Activated CD8-positive, alpha-beta T cell treated with anti-CD3 and anti-CD28 coated beads for 36 hours (primary cell): Measurements from ENCODE around the gene ANO1. TPM values are rescaled to one million over a fixed set of nuclear protein-coding genes. Genes with fewer than 3 reads are reported as not detected.

Source experiments
- ATAC-seq: fragments of 200-7000 bp; cut with Tn5 transposase; one replicate; pipeline ENCODE4 v1.10.0; 2021; ENCODE audit warnings: mild to moderate bottlenecking, moderate library complexity
- CTCF ChIA-PET: fragments of 350-600 bp; sonication (Branson Sonifier 250); formaldehyde crosslinking; loops from one replicate; lab custom pipeline; 2021; ENCODE audit warnings: antibody characterized with exemption; lab: Charles Lee
- POLR2A ChIA-PET: fragments of 350-600 bp; sonication (Branson Sonifier 250); formaldehyde crosslinking; loops from one replicate; lab custom pipeline; 2021; ENCODE audit warnings: antibody characterized with exemption; lab: Charles Lee
- DNase-seq: peaks from one replicate; pipeline ENCODE4 v3.0.0-alpha.2; 2020
- H3K27ac Mint-ChIP-seq: one replicate; pipeline ENCODE4 v1.8.0; 2021; ENCODE audit warnings: mild to moderate bottlenecking, mixed read lengths
- H3K27me3 Mint-ChIP-seq: one replicate; pipeline ENCODE4 v1.8.0; 2021; ENCODE audit warnings: mixed read lengths
- H3K36me3 Mint-ChIP-seq: one replicate; pipeline ENCODE4 v1.8.0; 2021; ENCODE audit warnings: low read depth, mixed read lengths
- H3K4me1 Mint-ChIP-seq: one replicate; pipeline ENCODE4 v1.8.0; 2021; ENCODE audit warnings: low read depth, mixed read lengths
- H3K4me3 Mint-ChIP-seq: one replicate; pipeline ENCODE4 v1.8.0; 2021; ENCODE audit warnings: mild to moderate bottlenecking, moderate library complexity, mixed read lengths
- H3K9me3 Mint-ChIP-seq: one replicate; pipeline ENCODE4 v1.8.0; 2021; ENCODE audit warnings: mixed read lengths
- CTCF ChIP-seq: fragments of 200-600 bp; IDR thresholded peaks from one replicate; pipeline ENCODE4 v1.8.0; 2022; ENCODE audit warnings: antibody characterized with exemption, mild to moderate bottlenecking
- intact Hi-C: fragments of 100-400 bp; cut with micrococcal nuclease; formaldehyde crosslinking; loops from one replicate; pipeline ENCODE4 v1.10.0; 2022
- total RNA-seq, 2 experiments: library from RNA; stranded (reverse); gene quantifications; one replicate each; pipeline ENCODE4 v1.2.3, GENCODE V29; 2021

Gene ANO1
- total RNA-seq, 2 experiments from 2014 or later, result not detected

- ChIA-PET POLR2A (no interaction called here), CTCF (no interaction called here)
- Mint-ChIP-seq H3K4me3 (no peak overlapping the region), H3K27me3 (peaks cover 22% of the 10 kb centered on the region), H3K36me3 (no peaks in the 10 kb centered on the region), H3K4me1 (peaks cover under 1% of the 10 kb centered on the region), H3K9me3 (no peaks in the 10 kb centered on the region), H3K27ac (no peak overlapping the region)
- intact Hi-C loops, result no loop called here
- ATAC-seq (no peak), DNase-seq (no peak)
- no peak for TF ChIP-seq CTCF
Measured at GRCh38 chr11:70146895-70147520, 68.9 kb downstream of the ANO1 start.

- no peak overlapping the region for H3K4me3 Mint-ChIP-seq
- H3K27ac Mint-ChIP-seq, result no peak overlapping the region
- intact Hi-C loops, result no loop called here
- peaks cover 21% of the 10 kb centered on the region for H3K27me3 Mint-ChIP-seq
- POLR2A ChIA-PET, result no interaction called here
- CTCF ChIA-PET, result no interaction called here
- no peaks in the 10 kb centered on the region for H3K4me1 Mint-ChIP-seq
- ATAC-seq (no peak), DNase-seq (no peak)
- H3K9me3 Mint-ChIP-seq, result no peaks in the 10 kb centered on the region
- no peaks in the 10 kb centered on the region for H3K36me3 Mint-ChIP-seq
- TF ChIP-seq CTCF, result no peak
Measured at GRCh38 chr11:70147668-70148067, 69.6 kb downstream of the ANO1 start.

GRCh38 chr11:70151671-70152070, 73.6 kb downstream of the ANO1 start:
- H3K4me1 Mint-ChIP-seq, result no peaks in the 10 kb centered on the region
- TF ChIP-seq CTCF, result no peak
- ATAC-seq (no peak), DNase-seq (no peak)
- ChIA-PET CTCF (no interaction called here), POLR2A (no interaction called here)
- H3K4me3 Mint-ChIP-seq, result no peak overlapping the region
- H3K9me3 Mint-ChIP-seq, result no peaks in the 10 kb centered on the region
- intact Hi-C loops, result no loop called here
- no peaks in the 10 kb centered on the region for H3K36me3 Mint-ChIP-seq
- no peak overlapping the region for H3K27ac Mint-ChIP-seq
- peaks cover 3% of the 10 kb centered on the region for H3K27me3 Mint-ChIP-seq

GRCh38 chr11:70153133-70153727, 75.1 kb downstream of the ANO1 start:
- no peaks in the 10 kb centered on the region for H3K9me3 Mint-ChIP-seq
- no peak for TF ChIP-seq CTCF
- ChIA-PET CTCF (no interaction called here), POLR2A (no interaction called here)
- ATAC-seq (no peak), DNase-seq (no peak)
- no peaks in the 10 kb centered on the region for H3K36me3 Mint-ChIP-seq
- no peaks in the 10 kb centered on the region for H3K4me1 Mint-ChIP-seq
- no peak overlapping the region for H3K4me3 Mint-ChIP-seq
- no peak overlapping the region for H3K27ac Mint-ChIP-seq
- no peaks in the 10 kb centered on the region for H3K27me3 Mint-ChIP-seq
- intact Hi-C loops, result no loop called here

- ChIA-PET CTCF (no interaction called here), POLR2A (no interaction called here)
- TF ChIP-seq CTCF, result no peak
- intact Hi-C loops, result no loop called here
- Mint-ChIP-seq H3K9me3 (no peaks in the 10 kb centered on the region), H3K27ac (no peak overlapping the region), H3K27me3 (no peaks in the 10 kb centered on the region), H3K4me3 (no peak overlapping the region), H3K4me1 (no peaks in the 10 kb centered on the region), H3K36me3 (no peaks in the 10 kb centered on the region)
- DNase-seq, result no peak
- ATAC-seq, result no peak
Measured at GRCh38 chr11:70155386-70155785, 77.3 kb downstream of the ANO1 start.
